ENCODE data around the gene PZP. TPM values are rescaled to one million over a fixed set of nuclear protein-coding genes. Genes with fewer than 3 reads are reported as not detected.

The PZP gene
- total and polyA plus RNA-seq, 4 donors, result 0.61 to 4.6 (median 2.2) TPM

DNA sequence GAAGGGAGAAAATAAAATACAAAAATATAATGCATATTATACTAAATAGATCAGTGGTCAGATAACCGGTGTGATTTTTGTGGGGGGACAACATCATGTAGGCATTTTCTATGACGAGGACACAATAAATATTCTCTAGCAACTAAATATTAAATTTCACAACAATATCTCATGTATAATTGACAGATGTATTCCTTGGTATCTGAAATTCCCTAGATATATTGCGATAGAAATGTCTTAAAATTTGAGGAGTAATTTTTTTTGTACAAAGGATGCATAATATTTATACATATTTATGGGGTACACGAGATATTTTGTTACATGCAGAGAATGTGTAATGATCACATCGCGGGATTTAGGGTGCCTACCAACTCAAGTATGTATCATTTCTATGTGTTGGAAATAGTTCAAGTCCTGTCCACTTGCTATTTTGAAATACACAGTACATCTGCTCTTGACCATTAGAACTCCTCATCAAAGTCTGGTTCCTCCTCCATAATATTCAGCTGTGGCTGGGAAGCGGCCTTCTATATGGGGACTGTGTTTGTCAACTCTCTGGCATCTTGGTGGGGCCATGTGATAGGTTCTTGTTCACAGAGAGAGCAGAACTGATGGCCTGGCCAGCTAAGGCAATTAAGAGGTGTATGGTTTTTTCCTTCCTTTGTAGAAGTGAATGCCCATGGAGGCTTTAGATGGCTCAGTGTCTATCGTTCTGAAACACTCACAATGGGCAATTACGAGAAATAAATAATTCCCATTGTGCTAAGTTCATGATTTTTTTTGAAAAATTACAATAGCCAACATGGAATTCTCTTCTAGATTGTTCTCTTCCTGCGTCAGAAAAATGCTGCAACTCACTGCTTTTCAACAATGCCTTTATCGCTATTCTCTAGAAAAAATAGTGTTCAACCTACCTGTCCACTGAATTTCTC, 101.3 kb downstream of the PZP start:
- peaks cover 0 to 9% (median 5%) of the 10 kb centered on the region in 5 donors for H3K4me1 ChIP-seq (ENCODE audit: control insufficient read depth in 5 of 5, insufficient read depth in 5 of 5, low read length in 5 of 5)
- peak in 1 of 3 donors; percentile 25 for DNase-seq
- TF ChIP-seq CTCF (IDR thresholded peaks at IDR 0.05; ENCODE audit: control extremely low read depth, extremely low read depth), result no peak
- 86 to 88% methylated on average over 11 of the region's 11 CpGs for WGBS, 2 donors
- H3K36me3 ChIP-seq (ENCODE audit: control insufficient read depth in 4 of 4, insufficient read depth in 4 of 4, low read length in 4 of 4), result peaks cover 0 to 34% (median 24%) of the 10 kb centered on the region in 4 donors
- H3K9ac ChIP-seq (ENCODE audit: insufficient read depth in 1 of 2, low read length in 2 of 2), result no peak overlapping the region
- H3K9me3 ChIP-seq (ENCODE audit: control insufficient read depth in 4 of 4, insufficient read depth in 3 of 4, low read length in 3 of 4), result no peaks in the 10 kb centered on the region
- ATAC-seq (ENCODE audit: insufficient read depth, low FRiP score), result no peak
- H3K27ac ChIP-seq (ENCODE audit: low read depth in 1 of 2, low read length in 1 of 2), result no peak overlapping the region
- no peaks in the 10 kb centered on the region for H3K27me3 ChIP-seq (ENCODE audit: control insufficient read depth in 3 of 3, insufficient read depth in 3 of 3, low read length in 2 of 3)
- H3K4me3 ChIP-seq, result no peak overlapping the region

DNA sequence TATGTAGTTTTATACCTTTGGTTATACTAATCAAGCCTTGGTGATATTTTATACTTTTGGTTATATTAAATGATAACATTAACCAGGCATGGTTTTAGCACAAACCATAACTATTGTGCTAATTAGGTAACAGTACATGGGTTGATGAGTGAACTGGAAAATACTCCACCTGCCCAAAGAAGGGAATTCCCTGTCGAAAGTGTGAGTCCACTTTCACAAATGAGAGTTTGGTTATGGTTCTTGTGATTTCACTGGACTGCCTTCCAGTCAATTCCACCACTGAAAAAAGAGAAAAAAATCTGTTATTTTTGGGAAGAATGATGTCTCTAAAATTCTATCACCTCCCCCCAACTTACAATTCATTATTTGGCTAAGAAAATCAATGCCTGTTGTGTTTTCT, 102.1 kb downstream of the PZP start:
- Histone ChIP-seq H3K4me3 (no peak overlapping the region), H3K9ac (ENCODE audit: insufficient read depth in 1 of 2, low read length in 2 of 2) (no peak overlapping the region), H3K27ac (ENCODE audit: low read depth in 1 of 2, low read length in 1 of 2) (no peak overlapping the region), H3K9me3 (ENCODE audit: control insufficient read depth in 4 of 4, insufficient read depth in 3 of 4, low read length in 3 of 4) (no peaks in the 10 kb centered on the region), H3K27me3 (ENCODE audit: control insufficient read depth in 3 of 3, insufficient read depth in 3 of 3, low read length in 2 of 3) (no peaks in the 10 kb centered on the region), H3K4me1 (ENCODE audit: control insufficient read depth in 5 of 5, insufficient read depth in 5 of 5, low read length in 5 of 5) (peaks cover 0 to 9% (median 5%) of the 10 kb centered on the region in 5 donors), H3K36me3 (ENCODE audit: control insufficient read depth in 4 of 4, insufficient read depth in 4 of 4, low read length in 4 of 4) (peaks cover 0 to 37% (median 26%) of the 10 kb centered on the region in 4 donors)
- 81 to 89% methylated on average over 1 of the region's 1 CpG for whole genome bisulfite sequencing, 2 donors
- DNase-seq (no peak), ATAC-seq (ENCODE audit: insufficient read depth, low FRiP score) (no peak)
- TF ChIP-seq CTCF (IDR thresholded peaks at IDR 0.05; ENCODE audit: control extremely low read depth, extremely low read depth), result no peak

DNA sequence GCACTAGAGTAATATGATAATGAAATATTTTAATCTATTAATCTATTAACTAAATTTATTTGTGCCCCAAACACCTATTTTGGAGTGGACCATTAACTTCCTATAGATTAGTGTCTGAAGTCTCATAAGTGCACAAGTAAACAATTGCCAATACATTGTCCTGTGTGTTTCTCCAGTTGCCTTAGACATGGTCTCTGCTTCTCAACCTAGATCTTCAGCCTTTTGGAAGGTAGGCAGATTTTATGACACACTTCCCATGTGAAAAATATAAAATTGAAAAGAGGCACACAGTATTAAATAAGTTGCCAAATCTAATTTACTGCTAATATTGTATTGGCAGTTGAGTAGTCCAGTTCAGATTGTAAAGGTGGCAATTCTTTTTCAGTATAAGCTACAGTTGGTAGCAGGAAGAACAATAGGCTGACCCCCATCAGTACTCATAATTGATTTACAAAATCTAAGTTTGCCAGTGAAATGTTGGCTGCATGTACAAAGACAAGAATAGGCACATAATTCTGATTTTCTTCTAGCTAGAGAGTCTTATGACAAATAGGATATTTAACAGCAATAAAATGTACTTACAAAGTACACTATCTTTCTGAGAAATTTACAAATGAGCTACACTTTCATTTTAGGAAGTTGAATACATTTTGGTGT, 103.3 kb downstream of the PZP start:
- H3K27me3 ChIP-seq (ENCODE audit: control insufficient read depth in 3 of 3, insufficient read depth in 3 of 3, low read length in 2 of 3), result no peaks in the 10 kb centered on the region
- peaks cover 0 to 8% (median 5%) of the 10 kb centered on the region in 5 donors for H3K4me1 ChIP-seq (ENCODE audit: control insufficient read depth in 5 of 5, insufficient read depth in 5 of 5, low read length in 5 of 5)
- ATAC-seq (ENCODE audit: insufficient read depth, low FRiP score) (no peak), DNase-seq (no peak)
- H3K36me3 ChIP-seq (ENCODE audit: control insufficient read depth in 4 of 4, insufficient read depth in 4 of 4, low read length in 4 of 4), result peaks cover 0 to 40% (median 29%) of the 10 kb centered on the region in 4 donors
- H3K9me3 ChIP-seq (ENCODE audit: control insufficient read depth in 4 of 4, insufficient read depth in 3 of 4, low read length in 3 of 4), result no peaks in the 10 kb centered on the region
- H3K27ac ChIP-seq (ENCODE audit: low read depth in 1 of 2, low read length in 1 of 2), result no peak overlapping the region
- no peak overlapping the region for H3K9ac ChIP-seq (ENCODE audit: insufficient read depth in 1 of 2, low read length in 2 of 2)
- TF ChIP-seq CTCF (IDR thresholded peaks at IDR 0.05; ENCODE audit: control extremely low read depth, extremely low read depth), result no peak
- no peak overlapping the region for H3K4me3 ChIP-seq
